C4-2B (cell line): ENCODE measurements around the gene CRACR2A.

ENCODE experiments used
- CTCF ChIP-seq: fragments of 450-650 bp; conservative IDR thresholded peaks from 2 replicates; pipeline ENCODE4 v1.5.1; 2017; ENCODE audit warnings: mild to moderate bottlenecking
- ZFX ChIP-seq: fragments of 450-650 bp; IDR thresholded peaks from 2 replicates; pipeline ENCODE4 v1.6.1; 2017

- no peak for TF ChIP-seq CTCF
- TF ChIP-seq ZFX: no peak
Measured at GRCh38 chr12:3717283-3717898, 35.5 kb downstream of the CRACR2A start.
